ENCODE results near the gene LYRM4. TPM values are rescaled to one million over a fixed set of nuclear protein-coding genes. Genes with fewer than 3 reads are reported as not detected.
"Not testable (repeated sequence)": the region's sequence is repeated elsewhere in the genome, so short reads cannot be mapped to it uniquely, and the experiment has no call there.

LYRM4 gene
- total and polyA plus RNA-seq, 8 donors: 8.7 to 14.9 (median 12.6) TPM

GRCh38 chr6:5124526-5124925, 136.2 kb downstream of the LYRM4 start:
- WGBS, 2 donors: 93 to 94% methylated on average over 8 of the region's 8 CpGs
- Histone ChIP-seq H3K4me1 (no peaks in the 10 kb centered on the region), H3K36me3 (no peaks in the 10 kb centered on the region), H3K9me3 (no peaks in the 10 kb centered on the region), H3K4me3 (no peak overlapping the region), H3K27ac (no peak overlapping the region), H3K27me3 (no peaks in the 10 kb centered on the region)
- no peak for FAIRE-seq
- TF ChIP-seq CTCF (IDR thresholded peaks at IDR 0.05): no peak
- no peak for DNase-seq
- intact Hi-C loops (cut with DNase I): no loop called here
- ATAC-seq: no peak

GRCh38 chr6:5123296-5124143, 137.2 kb downstream of the LYRM4 start:
- Histone ChIP-seq H3K9me3 (no peaks in the 10 kb centered on the region), H3K4me3 (no peak overlapping the region), H3K4me1 (no peaks in the 10 kb centered on the region), H3K27ac (no peak overlapping the region), H3K36me3 (no peaks in the 10 kb centered on the region), H3K27me3 (no peaks in the 10 kb centered on the region)
- intact Hi-C loops (cut with DNase I): no loop called here
- no peak for TF ChIP-seq CTCF (IDR thresholded peaks at IDR 0.05)
- 94 to 97% methylated on average over 20 of the region's 20 CpGs for WGBS, 2 donors
- no peak for DNase-seq
- no peak for FAIRE-seq
- ATAC-seq: no peak

GRCh38 chr6:5122504-5123112, 138.1 kb downstream of the LYRM4 start:
- intact Hi-C loops (cut with DNase I): no loop called here
- 89 to 92% methylated on average over 18 of the region's 18 CpGs for WGBS, 2 donors
- H3K4me1 ChIP-seq: no peaks in the 10 kb centered on the region
- H3K9me3 ChIP-seq: no peaks in the 10 kb centered on the region
- DNase-seq: no peak
- no peak for TF ChIP-seq CTCF (IDR thresholded peaks at IDR 0.05)
- H3K4me3 ChIP-seq: no peak overlapping the region
- no peaks in the 10 kb centered on the region for H3K27me3 ChIP-seq
- no peak for FAIRE-seq
- H3K36me3 ChIP-seq: no peaks in the 10 kb centered on the region
- no peak for ATAC-seq
- no peak overlapping the region for H3K27ac ChIP-seq

- intact Hi-C loops (cut with DNase I): no loop called here
- H3K4me1 ChIP-seq: no peaks in the 10 kb centered on the region
- ATAC-seq: no peak
- no peaks in the 10 kb centered on the region for H3K36me3 ChIP-seq
- WGBS, 2 donors: 81 to 87% methylated on average over 7 of the region's 7 CpGs
- H3K9me3 ChIP-seq: no peaks in the 10 kb centered on the region
- no peak for TF ChIP-seq CTCF (IDR thresholded peaks at IDR 0.05)
- H3K27me3 ChIP-seq: no peaks in the 10 kb centered on the region
- DNase-seq: no peak
- FAIRE-seq: no peak
- no peak overlapping the region for H3K4me3 ChIP-seq
- H3K27ac ChIP-seq: no peak overlapping the region
Measured at GRCh38 chr6:5121956-5122355, 138.8 kb downstream of the LYRM4 start.

GRCh38 chr6:5121479-5121878, 139.3 kb downstream of the LYRM4 start:
- H3K9me3 ChIP-seq: no peaks in the 10 kb centered on the region
- no peak for DNase-seq
- H3K4me1 ChIP-seq: no peaks in the 10 kb centered on the region
- H3K27me3 ChIP-seq: no peaks in the 10 kb centered on the region
- TF ChIP-seq CTCF (IDR thresholded peaks at IDR 0.05): no peak
- H3K36me3 ChIP-seq: no peaks in the 10 kb centered on the region
- intact Hi-C loops (cut with DNase I): no loop called here
- no peak overlapping the region for H3K4me3 ChIP-seq
- no peak for FAIRE-seq
- H3K27ac ChIP-seq: no peak overlapping the region
- ATAC-seq: no peak
- WGBS, 2 donors: 80 to 87% methylated on average over 6 of the region's 6 CpGs

- H3K4me1 ChIP-seq; FAIRE-seq; H3K27me3 ChIP-seq; intact Hi-C loops (cut with DNase I); H3K36me3 ChIP-seq; ATAC-seq; H3K4me3 ChIP-seq; H3K9me3 ChIP-seq; DNase-seq; H3K27ac ChIP-seq: not testable (repeated sequence)
- WGBS, 2 donors: 91 to 96% methylated on average over 8 of the region's 8 CpGs
Measured at GRCh38 chr6:5120543-5120942, 140.2 kb downstream of the LYRM4 start.
